ENCODE data around the gene EHD1. TPM values are rescaled to one million over a fixed set of nuclear protein-coding genes. Genes with fewer than 3 reads are reported as not detected.

The EHD1 gene
- polyA plus RNA-seq, 3 donors = 30.3 to 212 (median 48.4) TPM

DNA sequence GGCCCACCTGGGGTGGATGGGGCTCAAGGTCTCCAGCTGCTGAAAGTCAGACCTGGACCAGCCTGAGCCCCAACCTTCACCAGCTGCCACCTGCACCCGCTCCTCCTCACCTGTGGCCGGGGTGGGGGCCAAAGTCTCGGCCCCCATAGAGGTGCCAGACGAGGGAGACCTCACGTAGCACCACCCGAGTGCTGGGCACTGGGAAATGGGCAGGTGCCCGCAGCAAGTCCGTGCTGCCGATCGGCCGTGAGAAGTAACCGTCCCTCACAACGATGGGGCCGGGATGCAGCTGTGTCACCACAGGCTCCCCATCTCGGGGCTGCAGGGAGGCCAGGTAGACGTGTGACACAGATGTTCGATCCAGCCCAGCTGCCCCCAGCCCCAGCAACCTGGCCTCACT is 22.4 kb upstream of the EHD1 start:
- WGBS (ENCODE audit: insufficient coverage) = 98% methylated on average over 17 of the region's 17 CpGs
- H3K27me3 ChIP-seq (ENCODE audit: control insufficient read depth in 2 of 2, insufficient read depth in 2 of 2, low read length in 2 of 2) = no peaks in the 10 kb centered on the region
- Mint-ChIP-seq H3K4me3 (no peak overlapping the region), H3K36me3 (peaks cover 72 to 89% of the 10 kb centered on the region in 2 donors), H3K4me1 (no peaks in the 10 kb centered on the region), H3K9me3 (peaks cover 0 to 1% (median 0%) of the 10 kb centered on the region in 7 donors), H3K27ac (no peak overlapping the region), H3K27me3 (ENCODE audit: low read depth in 3 of 3) (no peaks in the 10 kb centered on the region)
- H3K27ac ChIP-seq (ENCODE audit: low read depth in 1 of 2, low read length in 2 of 2) = no peak overlapping the region
- no peaks in the 10 kb centered on the region for H3K9me3 ChIP-seq (replicated peaks in 1 of 2; ENCODE audit: control insufficient read depth in 1 of 2, insufficient read depth in 1 of 2, low read length in 2 of 2)
- peaks cover 82 to 93% of the 10 kb centered on the region in 2 donors for H3K36me3 ChIP-seq (replicated peaks in 1 of 2; ENCODE audit: control insufficient read depth in 1 of 2, insufficient read depth in 2 of 2, low read length in 2 of 2)
- no peak for DNase-seq
- H3K4me3 ChIP-seq (replicated peaks in 1 of 3; ENCODE audit: low read depth in 2 of 3, low read length in 3 of 3) = no peak overlapping the region
- intact Hi-C loops (cut with micrococcal nuclease) = no loop called here
- no peak overlapping the region for H3K4me2 ChIP-seq (replicated peaks; ENCODE audit: extremely low read depth, low read length, poor library complexity, severe bottlenecking)
- TF ChIP-seq, protein P1, sequence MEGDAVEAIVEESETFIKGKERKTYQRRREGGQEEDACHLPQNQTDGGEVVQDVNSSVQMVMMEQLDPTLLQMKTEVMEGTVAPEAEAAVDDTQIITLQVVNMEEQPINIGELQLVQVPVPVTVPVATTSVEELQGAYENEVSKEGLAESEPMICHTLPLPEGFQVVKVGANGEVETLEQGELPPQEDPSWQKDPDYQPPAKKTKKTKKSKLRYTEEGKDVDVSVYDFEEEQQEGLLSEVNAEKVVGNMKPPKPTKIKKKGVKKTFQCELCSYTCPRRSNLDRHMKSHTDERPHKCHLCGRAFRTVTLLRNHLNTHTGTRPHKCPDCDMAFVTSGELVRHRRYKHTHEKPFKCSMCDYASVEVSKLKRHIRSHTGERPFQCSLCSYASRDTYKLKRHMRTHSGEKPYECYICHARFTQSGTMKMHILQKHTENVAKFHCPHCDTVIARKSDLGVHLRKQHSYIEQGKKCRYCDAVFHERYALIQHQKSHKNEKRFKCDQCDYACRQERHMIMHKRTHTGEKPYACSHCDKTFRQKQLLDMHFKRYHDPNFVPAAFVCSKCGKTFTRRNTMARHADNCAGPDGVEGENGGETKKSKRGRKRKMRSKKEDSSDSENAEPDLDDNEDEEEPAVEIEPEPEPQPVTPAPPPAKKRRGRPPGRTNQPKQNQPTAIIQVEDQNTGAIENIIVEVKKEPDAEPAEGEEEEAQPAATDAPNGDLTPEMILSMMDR (IDR thresholded peaks at IDR 0.05) = no peak
- H3K9ac ChIP-seq (ENCODE audit: insufficient read depth, low read length, poor library complexity, severe bottlenecking) = no peak overlapping the region
- no peaks in the 10 kb centered on the region for H4K20me1 ChIP-seq (ENCODE audit: insufficient read depth, low read length)
- H3K4me1 ChIP-seq (ENCODE audit: control insufficient read depth in 1 of 2, insufficient read depth in 2 of 2, low read length in 2 of 2) = no peaks in the 10 kb centered on the region
- H2AFZ ChIP-seq (ENCODE audit: insufficient read depth, low read depth, low read length, poor library complexity, severe bottlenecking) = no peak overlapping the region
- H3K79me2 ChIP-seq (ENCODE audit: insufficient read depth, low read length) = no peaks in the 10 kb centered on the region

DNA sequence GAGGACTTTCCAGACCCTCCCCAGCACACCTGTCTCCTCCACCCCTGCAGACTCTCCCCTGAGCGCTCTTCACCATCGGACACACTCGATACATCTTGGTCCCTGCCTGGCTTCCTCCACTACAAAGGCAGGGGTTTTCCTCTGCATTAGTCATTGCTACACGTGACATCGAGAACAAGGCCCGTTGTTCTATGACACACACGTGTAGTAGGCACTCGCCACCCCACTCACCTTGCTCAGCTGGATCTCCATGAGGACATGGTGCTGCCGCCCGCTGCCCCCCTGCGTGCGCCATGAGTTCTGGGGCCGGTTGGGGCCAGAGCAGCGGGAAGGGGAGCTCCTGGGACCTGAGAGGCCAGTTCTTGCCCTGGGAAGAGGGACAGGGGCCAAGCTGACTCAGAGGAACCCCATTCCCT is 21.9 kb upstream of the EHD1 start:
- Histone ChIP-seq H4K20me1 (ENCODE audit: insufficient read depth, low read length) (no peaks in the 10 kb centered on the region), H3K79me2 (ENCODE audit: insufficient read depth, low read length) (no peaks in the 10 kb centered on the region), H3K27ac (ENCODE audit: low read depth in 1 of 2, low read length in 2 of 2) (no peak overlapping the region), H3K36me3 (replicated peaks in 1 of 2; ENCODE audit: control insufficient read depth in 1 of 2, insufficient read depth in 2 of 2, low read length in 2 of 2) (peaks cover 78 to 93% of the 10 kb centered on the region in 2 donors), H3K27me3 (ENCODE audit: control insufficient read depth in 2 of 2, insufficient read depth in 2 of 2, low read length in 2 of 2) (no peaks in the 10 kb centered on the region), H3K9me3 (replicated peaks in 1 of 2; ENCODE audit: control insufficient read depth in 1 of 2, insufficient read depth in 1 of 2, low read length in 2 of 2) (no peaks in the 10 kb centered on the region), H3K9ac (ENCODE audit: insufficient read depth, low read length, poor library complexity, severe bottlenecking) (no peak overlapping the region), H3K4me3 (replicated peaks in 1 of 3; ENCODE audit: low read depth in 2 of 3, low read length in 3 of 3) (no peak overlapping the region), H2AFZ (ENCODE audit: insufficient read depth, low read depth, low read length, poor library complexity, severe bottlenecking) (no peak overlapping the region), H3K4me1 (ENCODE audit: control insufficient read depth in 1 of 2, insufficient read depth in 2 of 2, low read length in 2 of 2) (no peaks in the 10 kb centered on the region), H3K4me2 (replicated peaks; ENCODE audit: extremely low read depth, low read length, poor library complexity, severe bottlenecking) (no peak overlapping the region)
- peak in 1 of 3 donors; percentile 61 for DNase-seq
- WGBS (ENCODE audit: insufficient coverage) = 97% methylated on average over 14 of the region's 14 CpGs
- H3K27me3 Mint-ChIP-seq (ENCODE audit: low read depth in 3 of 3) = no peaks in the 10 kb centered on the region
- intact Hi-C loops (cut with micrococcal nuclease) = no loop called here
- H3K27ac Mint-ChIP-seq = peak overlapping the region in 3 of 7 donors; percentile 3 to 67 (median 5)
- peaks cover 70 to 88% of the 10 kb centered on the region in 2 donors for H3K36me3 Mint-ChIP-seq
- no peaks in the 10 kb centered on the region for H3K4me1 Mint-ChIP-seq
- no peak overlapping the region for H3K4me3 Mint-ChIP-seq
- TF ChIP-seq, protein P1 (IDR thresholded peaks at IDR 0.05) = no peak
- peaks cover 0 to 1% (median 0%) of the 10 kb centered on the region in 7 donors for H3K9me3 Mint-ChIP-seq

Data from CD14-positive monocyte (primary cell).